Anterior cingulate cortex (tissue), 58 donors: Measurements from ENCODE around the gene UNC5C.

Experiments
- DNase-seq, 58 donors: peaks; one replicate each; lab custom pipeline; 2025; lab: John Stamatoyannopoulos, UW

Gene UNC5C

DNA sequence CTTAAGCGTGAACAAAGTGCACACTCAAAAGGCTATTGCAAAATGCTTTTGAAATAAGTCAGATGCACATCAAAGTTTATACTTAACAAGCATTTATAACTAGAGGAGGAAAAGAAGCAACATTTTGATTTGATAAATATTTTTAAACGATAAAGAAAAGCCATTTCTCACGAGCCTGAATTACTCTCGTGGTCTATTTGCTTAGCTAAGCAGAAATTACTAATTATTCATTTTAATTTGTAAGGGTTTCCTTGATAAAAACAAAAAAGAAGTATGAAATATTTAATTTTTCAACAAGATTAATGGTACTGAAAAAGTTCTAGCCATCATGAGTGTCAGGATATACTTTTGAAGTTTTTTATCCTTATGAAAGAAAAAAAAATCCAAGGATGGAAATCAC, 78.2 kb downstream of the UNC5C start:
- DNase-seq: no peak

DNA sequence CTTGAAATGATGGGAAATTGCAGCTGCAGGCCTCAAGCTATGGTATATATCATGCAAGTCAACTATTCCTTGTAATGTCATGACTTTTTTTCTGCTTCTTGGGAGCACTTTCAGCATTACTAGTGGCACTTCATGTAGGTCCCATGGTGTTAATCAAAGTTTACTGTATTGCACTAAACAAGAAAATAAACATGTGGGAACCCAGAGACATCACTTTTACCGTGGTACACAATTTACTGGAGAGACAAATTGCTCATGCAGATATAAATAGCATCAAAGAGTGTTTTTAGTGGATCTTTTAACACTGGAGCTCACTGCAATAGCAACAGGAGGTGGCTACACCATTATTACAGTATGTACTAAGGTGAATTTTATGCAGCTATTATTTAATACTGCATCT, 79.2 kb downstream of the UNC5C start:
- DNase-seq: no peak

DNA sequence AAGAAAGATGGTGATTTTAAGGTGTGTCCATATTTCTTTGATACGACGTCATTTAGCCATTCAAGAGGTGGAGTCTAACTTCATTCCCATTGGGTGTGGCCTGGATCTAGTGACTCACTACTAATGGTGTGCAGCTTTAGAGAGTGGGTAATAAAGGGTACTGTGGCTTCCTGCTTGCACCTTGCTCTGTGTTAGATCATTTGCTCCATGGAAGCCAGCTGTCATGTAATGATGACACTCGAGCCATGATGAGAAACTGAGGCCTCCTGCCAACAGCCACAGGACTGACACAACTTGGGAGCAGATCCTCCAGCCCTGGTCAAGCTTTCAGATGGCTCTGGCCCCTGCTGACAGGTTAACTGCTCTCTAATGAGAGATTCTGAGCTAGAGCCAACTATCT, 82.0 kb downstream of the UNC5C start:
- DNase-seq: no peak

DNA sequence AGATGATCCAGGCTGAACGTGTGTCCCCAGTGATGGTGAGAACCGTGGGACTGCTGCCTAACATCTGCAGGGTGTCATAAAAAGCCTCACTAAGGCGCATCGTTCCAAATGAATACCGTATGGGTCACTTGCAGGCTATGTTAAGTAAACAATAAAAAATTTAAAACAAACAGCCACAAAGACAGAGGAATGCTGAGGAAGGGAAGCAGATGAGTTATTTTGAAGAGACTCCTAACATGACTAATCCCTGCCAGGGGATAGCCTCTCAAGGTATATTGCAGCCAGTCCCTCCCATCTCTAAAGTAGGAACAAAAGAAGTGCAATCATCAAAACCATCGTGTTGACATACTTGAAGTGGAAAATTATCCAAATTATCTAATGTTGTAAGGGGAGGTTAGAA, 83.8 kb downstream of the UNC5C start:
- DNase-seq: no peak

DNA sequence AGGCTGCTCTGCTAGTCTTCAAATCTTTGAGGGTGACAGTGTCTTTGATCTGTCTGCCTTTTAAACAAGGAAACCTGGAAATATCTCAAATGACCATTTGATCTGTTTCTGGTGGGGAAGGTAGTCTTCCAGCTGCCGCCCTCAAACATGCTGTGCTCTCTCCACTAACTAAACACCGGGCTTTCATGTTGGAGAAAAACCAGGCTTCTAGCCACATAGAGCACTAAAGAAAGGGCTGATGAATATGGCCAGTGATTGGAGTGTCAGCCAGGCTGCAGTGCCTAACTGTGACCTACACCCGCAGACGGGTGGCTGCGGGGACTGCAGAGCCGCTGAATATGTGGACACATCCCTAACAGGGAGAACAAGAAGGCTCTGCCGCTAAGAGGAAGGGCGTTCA, 85.9 kb downstream of the UNC5C start:
- DNase-seq: peak in 11 of 58 donors; percentile 2 to 35 (median 19)

DNA sequence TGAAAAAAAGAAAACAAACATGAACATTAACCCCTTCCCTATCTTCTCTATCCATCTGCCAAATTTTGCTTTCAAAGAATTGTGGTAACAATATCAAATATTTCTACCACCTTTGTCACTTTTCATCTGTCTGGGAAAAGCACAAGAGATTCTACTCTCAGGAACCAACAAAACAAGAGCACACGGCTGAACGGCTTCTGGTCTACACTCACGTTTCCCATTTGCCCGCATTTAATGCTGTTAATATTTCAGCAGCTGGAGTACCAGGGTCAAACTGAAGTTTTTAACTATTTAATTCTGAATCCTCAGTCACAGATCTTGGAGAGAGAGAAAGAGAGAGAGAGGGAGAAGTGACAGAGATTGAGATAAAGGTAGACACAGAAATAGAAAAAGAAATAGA, 91.4 kb downstream of the UNC5C start:
- no peak for DNase-seq

DNA sequence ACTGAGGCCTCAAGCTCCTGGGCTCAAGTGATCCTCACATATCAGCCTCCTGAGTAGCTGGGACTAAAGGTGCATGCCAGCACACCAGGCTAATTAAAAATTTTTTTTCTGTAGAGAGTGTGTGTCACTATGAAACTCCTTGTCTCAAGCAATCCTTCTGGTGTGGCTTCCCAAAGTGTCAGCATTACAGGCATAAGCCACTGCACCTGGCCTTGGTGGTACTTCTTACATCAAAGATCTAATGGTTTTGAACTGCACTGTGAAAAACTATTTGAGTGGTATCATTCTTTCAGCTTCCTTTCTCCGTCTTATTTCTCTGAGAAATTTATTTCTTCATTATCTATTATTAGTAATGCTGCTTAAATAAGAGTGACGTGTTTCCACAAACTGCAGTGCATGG, 98.5 kb downstream of the UNC5C start:
- no peak for DNase-seq

DNA sequence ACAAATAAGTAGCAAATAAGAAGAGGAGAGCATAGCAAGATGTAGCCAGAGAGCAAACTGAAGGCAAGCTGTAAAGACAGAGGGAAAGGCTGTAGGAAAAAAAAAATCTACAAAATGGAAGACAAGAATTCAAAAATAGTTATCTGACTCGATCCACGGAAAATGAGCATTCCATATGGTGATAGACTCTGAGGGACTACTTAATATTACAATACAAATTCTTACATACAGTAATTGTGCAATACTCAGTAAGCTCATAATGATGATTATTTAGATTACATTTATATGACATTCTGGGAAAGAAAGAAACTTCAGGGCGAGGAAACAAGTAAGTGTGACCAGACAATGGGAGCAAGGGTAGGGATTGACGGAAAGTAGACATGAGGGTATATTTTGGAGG, 102.6 kb downstream of the UNC5C start:
- DNase-seq: no peak

DNA sequence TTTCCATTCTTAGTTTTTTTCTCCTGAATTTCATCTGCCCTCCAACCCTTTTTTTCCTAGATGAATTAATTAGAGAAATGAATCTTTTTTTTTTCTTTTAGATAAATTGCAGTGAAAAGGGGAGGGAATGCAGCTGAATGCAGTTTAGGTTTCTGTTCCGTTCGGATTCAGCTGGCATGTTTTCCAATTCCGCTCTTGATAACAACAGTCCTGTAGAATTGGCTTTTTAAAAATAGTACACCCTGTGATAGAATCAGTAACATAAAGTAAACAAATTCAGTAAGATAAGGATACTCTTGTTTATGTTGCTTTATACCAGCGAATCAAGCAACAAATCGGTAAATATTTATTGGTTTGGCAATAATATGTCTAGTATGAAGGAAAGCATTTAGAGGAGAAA, 103.5 kb downstream of the UNC5C start:
- DNase-seq: no peak

DNA sequence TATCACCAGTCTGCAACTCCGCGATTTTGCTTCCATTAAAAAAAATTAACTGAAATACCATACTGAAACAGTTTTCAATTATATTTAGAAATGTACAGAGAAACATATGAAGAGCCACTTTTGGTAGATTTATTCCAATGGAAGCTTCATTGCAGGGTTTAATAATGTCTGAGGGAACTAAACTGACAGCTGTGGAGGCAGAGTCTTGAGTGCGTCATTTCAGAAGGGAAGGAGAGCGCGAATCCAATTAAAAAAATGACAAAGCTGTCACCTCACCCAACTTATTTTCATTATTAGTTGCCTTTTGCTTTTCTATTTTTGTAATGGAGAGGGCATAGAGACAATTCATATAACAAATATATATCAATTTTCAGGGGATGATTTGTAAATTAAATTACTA, 104.0 kb downstream of the UNC5C start:
- DNase-seq: no peak

DNA sequence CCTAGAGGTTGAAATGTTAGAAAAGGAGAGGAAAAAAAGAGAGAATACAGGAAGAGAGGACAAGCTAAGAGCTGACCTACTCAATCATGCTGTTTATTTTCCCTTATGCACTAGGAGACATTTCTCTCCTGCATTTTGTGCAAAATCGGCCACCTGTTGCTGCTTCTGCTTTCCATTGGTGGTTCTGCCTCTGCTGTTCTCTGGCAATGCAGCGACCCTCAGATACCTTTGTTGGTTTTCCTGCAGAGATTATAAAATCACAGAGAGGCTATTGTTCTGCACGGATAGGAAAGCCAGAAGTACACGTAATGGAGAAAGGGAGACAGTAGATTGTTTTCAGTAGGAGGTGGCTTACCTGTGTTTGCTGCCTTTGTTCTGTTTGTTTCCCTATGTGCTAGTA, 108.9 kb downstream of the UNC5C start:
- peak in 1 of 58 donors; percentile 17 for DNase-seq

DNA sequence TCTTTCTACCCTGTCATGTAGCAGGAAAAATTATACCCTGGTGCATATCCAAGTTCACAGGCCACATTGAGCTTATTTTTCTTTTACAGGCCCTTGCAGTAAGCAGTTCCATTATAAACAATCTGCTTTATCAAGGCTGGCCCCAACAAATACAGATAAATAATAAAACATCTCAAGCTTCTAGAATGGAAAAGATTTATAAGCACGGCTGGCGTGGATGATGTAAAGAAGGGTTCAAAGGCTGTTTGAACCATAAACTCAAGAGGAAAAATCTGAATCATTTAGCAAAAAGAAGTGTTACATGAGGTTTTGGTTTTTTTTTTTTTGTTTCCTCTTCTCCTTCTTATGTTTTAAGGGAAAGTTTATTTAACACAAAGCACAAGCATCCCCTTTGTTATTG, 109.7 kb downstream of the UNC5C start:
- DNase-seq: no peak

DNA sequence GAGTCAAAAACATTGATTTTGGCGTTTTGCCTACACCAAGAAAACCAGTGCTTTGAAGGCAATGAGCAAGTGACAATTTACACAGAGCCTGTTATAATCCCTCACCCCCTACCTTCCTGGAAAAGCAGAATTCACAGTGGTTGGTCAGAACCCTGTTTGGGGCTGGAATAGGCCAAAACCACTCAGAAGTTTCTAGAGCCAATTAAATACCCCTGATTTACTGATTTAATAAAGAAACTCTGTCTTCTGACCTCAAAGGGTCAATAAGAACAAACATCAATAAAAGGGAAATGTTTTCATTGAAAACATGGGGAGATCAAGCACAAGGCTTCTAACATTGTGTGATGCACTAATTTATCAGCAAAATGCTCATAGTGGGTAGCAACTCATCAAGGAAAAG, 116.3 kb downstream of the UNC5C start:
- no peak for DNase-seq

DNA sequence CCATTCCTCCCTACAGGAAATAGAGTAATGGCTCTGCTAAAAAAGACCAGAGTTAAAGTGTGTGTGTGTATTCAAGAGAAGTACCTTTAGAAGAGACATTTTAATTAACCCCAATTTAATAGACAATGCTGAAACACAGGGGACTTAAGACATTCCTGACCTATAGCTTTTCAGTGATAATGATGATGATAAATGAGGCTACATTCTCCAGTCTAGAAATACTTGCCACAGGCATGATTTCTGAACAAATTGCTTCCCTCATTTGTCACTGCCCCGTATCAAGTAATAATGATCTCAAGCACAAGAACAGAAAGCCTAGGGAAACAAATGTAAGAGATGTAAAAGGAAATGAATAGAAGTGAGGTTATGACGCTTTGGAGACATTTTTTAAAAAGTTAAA, 117.1 kb downstream of the UNC5C start:
- no peak for DNase-seq

DNA sequence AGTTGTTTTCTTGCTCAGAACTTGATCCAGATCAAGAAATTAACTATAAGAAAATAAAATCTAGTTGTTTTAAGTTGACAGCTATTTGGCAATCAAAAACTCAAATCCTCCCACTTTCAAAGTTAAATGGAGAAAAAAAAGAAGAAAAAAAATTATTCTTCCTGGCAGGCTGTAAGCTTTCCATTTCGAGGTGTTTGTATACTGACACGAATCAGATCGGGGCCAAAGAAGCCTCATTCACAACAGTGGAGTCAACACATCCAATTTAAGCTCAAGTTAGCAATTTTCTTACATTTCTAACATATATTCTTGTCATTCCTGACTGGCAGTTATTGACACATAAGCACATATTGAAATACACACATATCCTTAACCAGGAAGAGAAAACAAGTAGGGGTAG, 119.4 kb downstream of the UNC5C start:
- DNase-seq: no peak

DNA sequence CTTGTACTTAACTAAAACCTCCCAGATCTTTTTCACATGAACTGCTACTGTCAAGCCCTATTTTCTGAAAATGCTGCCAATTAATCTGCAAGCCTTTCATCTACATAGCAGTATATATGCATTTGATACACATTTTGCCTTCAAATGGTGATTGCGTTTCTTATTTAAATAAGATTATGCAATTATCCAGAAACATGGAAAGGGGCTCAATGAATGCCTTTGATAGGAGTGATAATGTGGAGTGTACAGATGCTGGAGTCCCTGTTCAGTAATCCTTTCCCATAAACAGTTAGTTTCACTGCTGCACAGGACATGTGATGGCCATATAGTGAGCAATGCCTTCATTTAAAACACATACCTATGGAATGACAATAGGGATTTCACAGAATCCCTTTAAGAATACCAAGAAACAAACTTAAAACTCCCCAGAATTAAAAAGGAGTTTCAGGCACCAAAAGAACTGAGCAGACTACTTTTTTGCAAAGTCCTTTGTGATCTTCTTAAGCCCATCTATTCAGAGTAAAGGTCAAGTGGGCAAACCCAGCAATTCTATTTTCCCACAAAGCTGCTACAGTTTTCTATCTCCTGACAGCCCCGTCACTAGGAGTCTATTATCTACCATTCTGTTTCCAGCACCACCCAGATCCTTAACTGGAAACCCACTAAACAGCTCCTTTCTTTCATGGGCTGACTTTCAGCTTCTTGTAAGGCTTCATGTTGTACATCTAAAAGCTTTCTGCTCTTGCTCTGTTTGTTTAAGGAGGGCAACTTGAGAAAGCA, 120.3 kb downstream of the UNC5C start:
- no peak for DNase-seq

DNA sequence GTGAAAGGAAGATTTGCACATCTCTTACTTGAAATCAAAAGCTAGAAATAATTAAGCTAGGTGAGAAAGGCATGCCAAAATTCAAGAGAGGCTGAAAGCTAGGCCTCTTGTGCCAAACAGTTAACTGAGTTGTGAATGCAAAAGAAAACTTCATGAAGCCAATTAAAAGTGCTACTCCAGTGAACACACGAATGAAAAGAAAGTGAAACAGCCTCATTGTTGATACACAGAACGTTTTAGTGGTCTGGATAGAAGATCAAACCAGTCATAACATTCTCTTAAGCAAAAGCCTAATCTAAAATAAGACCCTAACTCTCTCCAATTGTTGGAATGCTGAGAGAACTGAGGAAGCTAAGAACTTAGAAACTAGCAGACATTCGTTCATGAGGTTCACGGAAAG, 122.3 kb downstream of the UNC5C start:
- no peak for DNase-seq

DNA sequence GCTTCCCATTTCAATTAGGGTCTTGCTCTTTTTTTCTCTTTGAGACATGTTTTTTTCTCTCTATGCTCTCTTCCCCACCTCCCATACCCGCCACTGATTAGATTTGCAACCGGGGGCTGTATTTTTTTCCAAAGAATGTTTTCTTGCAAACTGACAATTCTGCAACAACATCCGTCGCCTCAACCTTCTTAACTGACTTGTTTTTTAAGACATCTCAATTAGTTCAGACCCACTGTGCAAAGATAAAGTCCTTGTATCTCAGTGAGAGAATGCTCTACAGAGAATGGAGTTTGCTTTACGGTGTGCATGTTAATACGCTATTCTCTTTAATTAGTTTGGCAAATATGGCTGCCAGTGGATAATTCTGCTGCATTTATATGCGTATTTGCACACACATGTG, 126.3 kb downstream of the UNC5C start:
- no peak for DNase-seq

DNA sequence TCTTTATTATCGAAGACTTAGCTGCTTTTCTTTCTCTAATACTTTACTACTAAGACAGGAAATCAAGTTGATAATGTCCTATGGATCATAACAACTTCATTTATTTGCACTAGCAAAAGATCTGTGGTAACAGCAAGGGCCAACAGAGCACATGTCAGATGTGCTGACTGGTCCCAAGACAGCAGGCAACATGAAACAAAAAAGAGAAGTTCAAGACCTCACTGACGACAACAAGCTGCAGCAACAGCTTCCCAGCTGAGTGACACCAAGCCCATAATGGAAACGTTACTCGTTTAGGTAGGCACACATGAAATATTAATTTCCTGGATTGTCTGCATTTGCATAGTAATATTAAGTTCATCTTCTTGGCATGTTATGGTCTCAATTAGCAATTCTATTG, 126.9 kb downstream of the UNC5C start:
- DNase-seq: no peak

DNA sequence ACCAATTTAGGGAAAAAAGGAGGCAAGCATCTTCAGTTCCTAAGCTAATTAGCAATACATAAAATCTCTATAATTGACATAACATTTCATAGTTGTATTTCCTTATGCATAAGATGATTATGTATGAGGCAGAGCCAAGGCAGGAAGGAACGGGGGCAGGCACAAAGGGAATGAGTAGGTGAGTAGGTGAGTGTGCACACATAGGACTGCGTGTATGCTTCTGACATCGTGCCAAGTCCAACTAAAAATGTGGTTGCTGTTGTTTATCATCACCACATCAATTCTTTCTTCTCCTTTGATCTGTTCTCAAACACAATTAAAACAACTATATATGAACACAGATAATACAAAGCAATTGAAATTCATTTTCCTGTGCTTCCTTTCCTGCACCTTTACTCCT, 131.2 kb downstream of the UNC5C start:
- no peak for DNase-seq

DNA sequence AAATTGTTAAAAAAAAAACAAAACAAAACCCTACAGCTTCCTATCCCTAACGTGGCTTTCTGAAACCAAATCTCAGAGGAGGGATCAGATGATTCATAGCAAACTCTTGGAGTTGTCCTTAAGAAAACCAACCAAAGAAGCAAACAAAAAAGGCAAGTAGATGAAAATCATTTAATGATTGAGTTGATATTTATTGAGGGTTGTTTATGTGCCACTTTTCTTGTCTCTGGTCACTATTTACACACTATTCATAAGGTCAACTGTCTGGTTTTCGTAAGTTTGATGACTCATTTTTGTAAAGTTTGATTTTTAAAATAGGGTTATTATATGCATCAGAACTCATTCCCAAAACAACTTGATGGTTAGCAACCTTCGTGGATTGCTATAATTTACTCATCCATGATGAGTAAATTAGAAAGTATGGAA, 133.4 kb downstream of the UNC5C start:
- DNase-seq: no peak

DNA sequence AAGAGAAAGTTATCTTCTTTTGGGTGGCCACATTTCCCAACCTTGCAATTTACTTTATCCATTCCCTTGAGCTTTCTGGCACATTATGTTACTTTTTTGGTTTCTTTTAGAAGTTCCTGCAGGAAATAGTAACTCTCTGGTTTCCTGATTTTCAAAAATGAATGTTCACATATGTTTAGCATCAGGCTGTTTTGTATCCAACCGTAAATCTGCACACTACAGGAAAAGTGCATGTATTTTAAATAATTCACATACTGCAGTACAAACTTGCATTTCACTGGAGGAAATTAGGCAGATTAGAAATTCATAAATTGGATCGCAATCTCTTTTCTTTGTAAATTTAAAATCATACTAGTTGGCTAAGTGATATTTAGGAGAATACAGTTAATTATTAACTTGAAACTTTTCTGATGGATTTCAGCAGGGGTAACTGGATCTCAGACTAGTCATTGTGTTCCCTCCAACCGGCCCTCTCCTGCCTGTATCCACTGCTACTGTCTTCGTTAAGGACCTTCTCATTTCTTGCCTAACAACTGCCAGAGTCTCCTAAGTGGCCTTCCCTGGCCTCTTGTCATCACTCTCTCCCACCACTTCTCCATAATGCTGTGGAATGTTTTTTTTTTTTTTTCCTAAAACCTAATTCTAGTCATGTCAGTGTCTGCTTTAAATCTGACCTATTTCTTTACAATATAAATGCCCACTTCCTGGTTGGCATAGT, 137.2 kb downstream of the UNC5C start:
- no peak for DNase-seq
